ENCODE data around the gene LY9. TPM values are rescaled to one million over a fixed set of nuclear protein-coding genes. Genes with fewer than 3 reads are reported as not detected.
"Not testable (repeated sequence)": the region's sequence is repeated elsewhere in the genome, so short reads cannot be mapped to it uniquely, and the experiment has no call there.

The LY9 gene
- total RNA-seq, 1 experiment from 2014 or later: not detected

DNA sequence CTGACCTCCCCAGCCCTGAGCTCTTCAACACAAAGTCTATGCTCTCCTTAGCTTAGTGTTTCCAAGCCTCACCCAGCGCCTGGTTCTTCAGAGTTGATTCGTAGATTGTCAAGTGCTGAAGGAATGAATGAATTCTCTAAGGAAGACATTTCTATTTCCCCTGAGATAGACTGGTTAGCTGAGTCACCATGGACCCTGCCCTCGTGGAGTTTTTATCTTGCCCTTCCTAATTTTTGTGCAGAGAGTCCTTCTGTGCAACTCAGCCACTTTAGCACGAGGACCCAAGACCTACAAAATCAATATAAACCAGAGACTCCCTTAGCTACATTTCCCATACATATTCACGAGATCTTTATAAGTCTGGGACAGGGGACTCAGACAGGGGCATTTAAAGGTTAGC lies 69.4 kb downstream of the LY9 start:
- CTCF ChIA-PET: no interaction called here
- Histone ChIP-seq H3K27me3 (replicated peaks; ENCODE audit: insufficient read depth, low read depth, low read length, poor library complexity) (peaks cover 20% of the 10 kb centered on the region), H3K36me3 (ENCODE audit: insufficient read depth, low read length, poor library complexity, severe bottlenecking) (no peaks in the 10 kb centered on the region), H3K9me3 (ENCODE audit: low read depth, low read length, poor library complexity, severe bottlenecking) (no peaks in the 10 kb centered on the region), H3K27ac (ENCODE audit: low read depth, low read length, poor library complexity, severe bottlenecking) (no peak overlapping the region), H3K4me1 (ENCODE audit: insufficient read depth, low read length, poor library complexity, severe bottlenecking) (no peaks in the 10 kb centered on the region), H3K4me3 (ENCODE audit: low read depth, low read length, poor library complexity, severe bottlenecking) (no peak overlapping the region)
- BruUV-seq (replicated peaks): no TSS peak
- TF ChIP-seq EZH2 (IDR thresholded peaks at IDR 0.05; ENCODE audit: borderline replicate concordance, low read depth, low read length, poor library complexity, severe bottlenecking): no peak
- TF ChIP-seq CTCF (conservative IDR thresholded peaks at IDR 0.05; ENCODE audit: low read depth, low read length): no peak
- intact Hi-C loops (cut with micrococcal nuclease; ENCODE audit: unreplicated experiment): no loop called here
- DNase-seq (ENCODE audit: low spot score): no peak
- POLR2A ChIA-PET (ENCODE audit: low non-redundant PET): interaction anchor here (0.7 kb wide), 1 partner anchor 555 kb away, joined by 6 read pairs; no protein-coding TSS in a partner anchor

DNA sequence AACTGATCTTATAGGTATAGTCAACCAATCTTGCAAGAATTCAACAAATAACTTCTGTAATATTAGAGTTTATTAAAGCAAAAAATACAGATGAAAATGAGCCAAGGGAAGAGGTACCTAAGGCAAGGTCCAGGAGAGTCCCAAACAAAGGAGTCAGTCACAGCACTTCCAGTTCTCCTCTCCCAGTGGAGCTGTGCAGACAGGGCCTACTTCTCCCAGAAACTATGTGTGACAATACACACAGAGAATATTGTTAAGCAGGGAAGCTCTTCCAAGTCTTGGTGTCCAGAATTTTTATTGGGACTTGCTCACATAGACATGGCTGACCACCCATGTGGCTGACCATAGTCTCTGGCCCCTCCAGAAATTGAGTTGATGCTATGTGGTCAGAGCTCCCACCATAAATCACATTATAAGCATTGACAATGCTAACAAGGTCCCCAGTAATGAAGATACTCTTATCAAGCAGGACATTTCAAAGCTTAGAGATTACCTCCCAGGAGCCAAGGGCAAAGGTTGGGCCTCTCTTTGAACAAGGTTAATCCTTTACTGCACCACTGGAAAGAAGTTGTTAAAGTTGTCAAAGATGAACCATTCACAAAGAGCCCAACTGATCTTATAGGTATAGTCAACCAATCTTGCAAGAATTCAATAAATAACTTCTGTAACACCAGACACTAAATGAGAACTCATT lies 70.2 kb downstream of the LY9 start:
- POLR2A ChIA-PET (ENCODE audit: low non-redundant PET): no interaction called here
- H3K27ac ChIP-seq (ENCODE audit: low read depth, low read length, poor library complexity, severe bottlenecking): no peak overlapping the region
- no peak for DNase-seq (ENCODE audit: low spot score)
- no peak overlapping the region for H3K4me3 ChIP-seq (ENCODE audit: low read depth, low read length, poor library complexity, severe bottlenecking)
- CTCF ChIA-PET: no interaction called here
- H3K36me3 ChIP-seq (ENCODE audit: insufficient read depth, low read length, poor library complexity, severe bottlenecking): no peaks in the 10 kb centered on the region
- no peaks in the 10 kb centered on the region for H3K4me1 ChIP-seq (ENCODE audit: insufficient read depth, low read length, poor library complexity, severe bottlenecking)
- TF ChIP-seq CTCF (conservative IDR thresholded peaks at IDR 0.05; ENCODE audit: low read depth, low read length) (no peak), EZH2 (IDR thresholded peaks at IDR 0.05; ENCODE audit: borderline replicate concordance, low read depth, low read length, poor library complexity, severe bottlenecking) (no peak)
- intact Hi-C loops (cut with micrococcal nuclease; ENCODE audit: unreplicated experiment): no loop called here
- no peaks in the 10 kb centered on the region for H3K9me3 ChIP-seq (ENCODE audit: low read depth, low read length, poor library complexity, severe bottlenecking)
- H3K27me3 ChIP-seq (replicated peaks; ENCODE audit: insufficient read depth, low read depth, low read length, poor library complexity): peaks cover 14% of the 10 kb centered on the region
- BruUV-seq (replicated peaks): no TSS peak

- no peaks in the 10 kb centered on the region for H3K9me3 ChIP-seq (ENCODE audit: low read depth, low read length, poor library complexity, severe bottlenecking)
- H3K27me3 ChIP-seq (replicated peaks; ENCODE audit: insufficient read depth, low read depth, low read length, poor library complexity): peaks cover 20% of the 10 kb centered on the region
- H3K36me3 ChIP-seq (ENCODE audit: insufficient read depth, low read length, poor library complexity, severe bottlenecking): no peaks in the 10 kb centered on the region
- no peak overlapping the region for H3K4me3 ChIP-seq (ENCODE audit: low read depth, low read length, poor library complexity, severe bottlenecking)
- CTCF ChIA-PET: no interaction called here
- intact Hi-C loops (cut with micrococcal nuclease; ENCODE audit: unreplicated experiment): no loop called here
- TF ChIP-seq EZH2 (IDR thresholded peaks at IDR 0.05; ENCODE audit: borderline replicate concordance, low read depth, low read length, poor library complexity, severe bottlenecking): no peak
- no peak for TF ChIP-seq CTCF (conservative IDR thresholded peaks at IDR 0.05; ENCODE audit: low read depth, low read length)
- no peak overlapping the region for H3K27ac ChIP-seq (ENCODE audit: low read depth, low read length, poor library complexity, severe bottlenecking)
- POLR2A ChIA-PET (ENCODE audit: low non-redundant PET): no interaction called here
- H3K4me1 ChIP-seq (ENCODE audit: insufficient read depth, low read length, poor library complexity, severe bottlenecking): no peaks in the 10 kb centered on the region
- no peak for DNase-seq (ENCODE audit: low spot score)
- no TSS peak for BruUV-seq (replicated peaks)
Measured at GRCh38 chr1:160866695-160867260, 70.8 kb downstream of the LY9 start.

- peaks cover 16% of the 10 kb centered on the region for H3K27me3 ChIP-seq (replicated peaks; ENCODE audit: insufficient read depth, low read depth, low read length, poor library complexity)
- POLR2A ChIA-PET (ENCODE audit: low non-redundant PET); H3K27ac ChIP-seq (ENCODE audit: low read depth, low read length, poor library complexity, severe bottlenecking); H3K4me1 ChIP-seq (ENCODE audit: insufficient read depth, low read length, poor library complexity, severe bottlenecking); DNase-seq (ENCODE audit: low spot score); H3K9me3 ChIP-seq (ENCODE audit: low read depth, low read length, poor library complexity, severe bottlenecking); BruUV-seq (replicated peaks); H3K36me3 ChIP-seq (ENCODE audit: insufficient read depth, low read length, poor library complexity, severe bottlenecking); H3K4me3 ChIP-seq (ENCODE audit: low read depth, low read length, poor library complexity, severe bottlenecking); CTCF ChIA-PET; intact Hi-C loops (cut with micrococcal nuclease; ENCODE audit: unreplicated experiment): not testable (repeated sequence)
Measured at GRCh38 chr1:160867651-160868050, 71.7 kb downstream of the LY9 start.
